A673 (cell line): ENCODE results near the gene C20orf96.

Experiments used
- CTCF ChIP-seq: fragments of 300-800, 200-600 bp; sonication (generic); conservative IDR thresholded peaks from 2 replicates; pipeline ENCODE4 v1.5.1; 2017; ENCODE audit warnings: low read depth, mild to moderate bottlenecking, antibody characterized with exemption, low read length, moderate library complexity, mixed read lengths
- EZH2 ChIP-seq: fragments of 200-600 bp; sonication (generic); IDR thresholded peaks from 2 replicates; pipeline ENCODE4 v1.6.1; 2017; ENCODE audit warnings: borderline replicate concordance, low read depth, mild to moderate bottlenecking, mixed read lengths, antibody characterized with exemption, low read length; ENCODE audit not compliant: poor library complexity, severe bottlenecking

GRCh38 chr20:263701-264100, 26.8 kb downstream of the C20orf96 start:
- no peak for TF ChIP-seq EZH2
- no peak for TF ChIP-seq CTCF
